ENCODE data around the gene LGALS12.

DNA sequence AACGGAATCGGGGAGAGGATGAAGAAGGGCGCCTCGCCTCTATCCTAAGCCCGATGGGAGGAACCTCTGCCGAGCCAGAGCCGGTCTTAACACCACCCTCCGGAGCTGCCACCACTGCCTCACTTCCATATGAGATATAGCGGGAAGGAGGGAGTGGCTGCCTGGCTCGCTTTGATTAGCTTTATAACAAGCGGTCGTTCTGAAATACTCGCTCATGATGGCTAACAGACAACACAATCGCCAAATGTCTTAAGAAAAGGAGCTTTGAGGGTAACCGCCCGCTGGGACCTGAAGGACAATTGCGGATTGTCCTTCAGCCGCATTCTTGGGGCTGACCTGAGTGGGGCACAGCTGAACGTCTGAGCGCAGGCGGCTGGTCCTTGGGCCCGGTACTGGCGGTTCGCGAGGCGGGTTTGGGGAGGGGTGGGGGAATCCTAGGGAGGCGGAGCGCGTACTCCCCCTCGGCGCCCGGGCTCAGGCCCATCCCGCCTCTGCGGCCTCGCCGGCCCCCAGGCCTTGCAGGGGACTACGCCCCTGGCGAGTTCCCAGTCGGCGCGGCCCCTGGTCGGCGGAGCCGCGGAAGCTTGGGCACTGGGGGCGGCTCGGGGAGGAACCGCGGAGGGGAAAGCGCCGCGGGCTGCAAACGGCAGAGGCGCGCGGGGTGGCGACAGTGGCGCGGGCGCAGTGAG is 15.2 kb upstream of the LGALS12 start, which contains the start of gene PLAAT5:
- TF ChIP-seq RARB (CRISPR knock-in tag; IDR thresholded peaks at IDR 0.05) (no peak), ZFP3 (CRISPR knock-in tag; IDR thresholded peaks at IDR 0.05) (no peak), ISL1 (CRISPR knock-in tag; IDR thresholded peaks at IDR 0.05) (no peak), SNAI2 (CRISPR knock-in tag; IDR thresholded peaks at IDR 0.05) (no peak), CSRNP3 (CRISPR knock-in tag; IDR thresholded peaks at IDR 0.05) (no peak), PPARA (CRISPR knock-in tag; IDR thresholded peaks at IDR 0.05; ENCODE audit: borderline replicate concordance) (no peak), BACH2 (CRISPR knock-in tag; IDR thresholded peaks at IDR 0.05; ENCODE audit: borderline replicate concordance) (no peak), PATZ1 (CRISPR knock-in tag; IDR thresholded peaks at IDR 0.05; ENCODE audit: borderline replicate concordance) (no peak), CSDC2 (CRISPR knock-in tag; IDR thresholded peaks at IDR 0.05) (no peak)

Measured in SK-N-SH treated with all-trans-retinoic acid at 6 μM for 48 hours (cell line).